HFFc6 (cell line): Measurements from ENCODE around the gene POLD4. TPM values are rescaled to one million over a fixed set of nuclear protein-coding genes. Genes with fewer than 3 reads are reported as not detected.

ENCODE experiments used
- DNase-seq: peaks from one replicate; pipeline ENCODE4 v3.0.0-alpha.2; 2018
- H3K27ac Mint-ChIP-seq: 2 replicates; pipeline ENCODE4 v1.8.0; 2020; ENCODE audit warnings: mild to moderate bottlenecking, mixed read lengths
- H3K27me3 Mint-ChIP-seq: 2 replicates; pipeline ENCODE4 v1.8.0; 2021; ENCODE audit warnings: mild to moderate bottlenecking, moderate library complexity, mixed read lengths; ENCODE audit not compliant: insufficient read depth
- H3K36me3 Mint-ChIP-seq: 2 replicates; pipeline ENCODE4 v1.8.0; 2021; ENCODE audit warnings: low read depth, mixed read lengths
- H3K4me1 Mint-ChIP-seq: 2 replicates; pipeline ENCODE4 v1.8.0; 2020; ENCODE audit warnings: low read depth, mixed read lengths
- H3K4me3 Mint-ChIP-seq: 2 replicates; pipeline ENCODE4 v1.8.0; 2020; ENCODE audit warnings: mild to moderate bottlenecking, moderate library complexity, mixed read lengths
- H3K9me3 Mint-ChIP-seq: 2 replicates; pipeline ENCODE4 v1.8.0; 2020; ENCODE audit warnings: mild to moderate bottlenecking, mixed read lengths
- CTCF ChIP-seq: fragments of 200-600 bp; sonication (generic); IDR thresholded peaks from 2 replicates; pipeline ENCODE4 v1.5.0; 2021; ENCODE audit warnings: antibody characterized with exemption, mild to moderate bottlenecking
- total RNA-seq, 6 experiments: library from RNA; stranded (reverse); fragmentation: NEBNext Ultra II Directional; extraction: Animal tissue kit (Norgen Biotek cat#: 25700); gene quantifications; 2 replicates in 1 of 6; 3 replicates in 5 of 6; pipeline ENCODE4 v1.2.3, GENCODE V29; 2021

Gene POLD4
- total RNA-seq, 6 experiments from 2014 or later = 69.1 to 80.7 (median 70.9) TPM

GRCh38 chr11:67355794-67356386 is 2.5 kb upstream of the POLD4 start:
- no peak for TF ChIP-seq CTCF
- Mint-ChIP-seq H3K36me3 (no peaks in the 10 kb centered on the region), H3K9me3 (no peaks in the 10 kb centered on the region), H3K27ac (peak overlapping the region; percentile 100), H3K4me3 (no peak overlapping the region), H3K27me3 (peaks cover 5% of the 10 kb centered on the region), H3K4me1 (peaks cover 63% of the 10 kb centered on the region)
- DNase-seq = no peak

- H3K4me3 Mint-ChIP-seq = peak overlapping the region; percentile 98
- no peak for DNase-seq
- H3K9me3 Mint-ChIP-seq = no peaks in the 10 kb centered on the region
- H3K36me3 Mint-ChIP-seq = no peaks in the 10 kb centered on the region
- peaks cover 5% of the 10 kb centered on the region for H3K27me3 Mint-ChIP-seq
- peaks cover 63% of the 10 kb centered on the region for H3K4me1 Mint-ChIP-seq
- peak overlapping the region; percentile 100 for H3K27ac Mint-ChIP-seq
- TF ChIP-seq CTCF = no peak
These were observed 1.9 kb upstream of the POLD4 start for GRCh38 chr11:67355023-67355793.

- peaks cover 70% of the 10 kb centered on the region for H3K4me1 Mint-ChIP-seq
- no peaks in the 10 kb centered on the region for H3K36me3 Mint-ChIP-seq
These were observed 1.0 kb upstream of the POLD4 start for GRCh38 chr11:67354075-67355022.

GRCh38 chr11:67352546-67353316 is 615 bp downstream of the POLD4 start:
- H3K9me3 Mint-ChIP-seq = no peaks in the 10 kb centered on the region
- no peaks in the 10 kb centered on the region for H3K36me3 Mint-ChIP-seq
- peaks cover 5% of the 10 kb centered on the region for H3K27me3 Mint-ChIP-seq
- H3K27ac Mint-ChIP-seq = peak overlapping the region; percentile 100
- TF ChIP-seq CTCF = no peak
- H3K4me3 Mint-ChIP-seq = peak overlapping the region; percentile 98
- no peak for DNase-seq
- H3K4me1 Mint-ChIP-seq = peaks cover 71% of the 10 kb centered on the region

More at GRCh38 chr11:67354075-67355022, 1.0 kb upstream of the POLD4 start:
- peak overlapping the region; percentile 100 for H3K27ac Mint-ChIP-seq
- H3K4me3 Mint-ChIP-seq = peak overlapping the region; percentile 98
- H3K27me3 Mint-ChIP-seq = peaks cover 5% of the 10 kb centered on the region
- H3K9me3 Mint-ChIP-seq = no peaks in the 10 kb centered on the region
- DNase-seq = peak; percentile 97
- peak; percentile 61 for TF ChIP-seq CTCF
